Keratinocyte (primary cell): ENCODE results near the gene KCNQ1OT1. TPM values are rescaled to one million over a fixed set of nuclear protein-coding genes. Genes with fewer than 3 reads are reported as not detected.

Experiments
- DNase-seq: peaks from one replicate; pipeline ENCODE4 v3.0.0-alpha.2; 2011; ENCODE audit warnings: low read depth, missing footprints, low spot score
- FAIRE-seq: peaks from 2 replicates; lab custom pipeline; 2011; peaks lifted over from hg19 to GRCh38; lab: Jason Lieb, UNC
- H2AFZ ChIP-seq: 2 replicates; pipeline ENCODE4 v1.6.0; 2012; ENCODE audit warnings: low read length, control low read depth, inconsistent platforms; ENCODE audit not compliant: control insufficient read depth
- H3K27ac ChIP-seq: 2 replicates; pipeline ENCODE4 v1.5.1; 2011; ENCODE audit warnings: low read length; ENCODE audit not compliant: control insufficient read depth, insufficient read depth
- H3K27me3 ChIP-seq: 3 replicates; pipeline ENCODE4 v1.6.0; 2011; ENCODE audit warnings: low read length; ENCODE audit not compliant: control insufficient read depth, insufficient read depth; ENCODE audit errors: extremely low read depth
- H3K36me3 ChIP-seq, 2 experiments: 2 replicates in 1 of 2; 3 replicates in 1 of 2; pipeline ENCODE4 v1.5.1; 2011; ENCODE audit warnings: low read length in 2 of 2, mild to moderate bottlenecking in 1 of 2; ENCODE audit not compliant: control insufficient read depth in 2 of 2, insufficient read depth in 2 of 2; ENCODE audit errors: extremely low read depth in 1 of 2
- H3K4me1 ChIP-seq: 3 replicates; pipeline ENCODE4 v1.5.1; 2011; ENCODE audit warnings: low read length; ENCODE audit not compliant: control insufficient read depth, insufficient read depth; ENCODE audit errors: extremely low read depth
- H3K4me2 ChIP-seq: 3 replicates; pipeline ENCODE4 v1.6.0; 2011; ENCODE audit warnings: low read depth, low read length; ENCODE audit not compliant: control insufficient read depth, insufficient read depth; ENCODE audit errors: extremely low read depth
- H3K4me3 ChIP-seq, 3 experiments: fragments of 200-600 bp in 1 of 3; sonication (generic) in 1 of 3; 2 replicates in 2 of 3; 3 replicates in 1 of 3; pipeline ENCODE4 v1.5.1; 2011 to 2016; ENCODE audit warnings: low read length in 3 of 3, mild to moderate bottlenecking in 3 of 3, control low read depth in 2 of 3, inconsistent platforms in 1 of 3, low read depth in 1 of 3, mixed read lengths in 1 of 3, mixed run types in 1 of 3, moderate library complexity in 1 of 3; ENCODE audit not compliant: control insufficient read depth in 2 of 3, insufficient read depth in 2 of 3; ENCODE audit errors: extremely low read depth in 1 of 3
- H3K79me2 ChIP-seq: 2 replicates; pipeline ENCODE4 v1.6.0; 2012; ENCODE audit warnings: low read length; ENCODE audit not compliant: control insufficient read depth, insufficient read depth
- H3K9ac ChIP-seq: 3 replicates; pipeline ENCODE4 v1.6.0; 2011; ENCODE audit warnings: low read length; ENCODE audit not compliant: control insufficient read depth, insufficient read depth; ENCODE audit errors: extremely low read depth
- H3K9me1 ChIP-seq: 3 replicates; pipeline ENCODE4 v1.6.0; 2011; ENCODE audit warnings: low read length; ENCODE audit not compliant: control insufficient read depth, insufficient read depth; ENCODE audit errors: extremely low read depth
- H3K9me3 ChIP-seq: 2 replicates; pipeline ENCODE4 v1.5.1; 2012; ENCODE audit warnings: low read depth, low read length; ENCODE audit not compliant: control insufficient read depth
- H4K20me1 ChIP-seq: 3 replicates; pipeline ENCODE4 v1.6.0; 2011; ENCODE audit warnings: low read length; ENCODE audit not compliant: control insufficient read depth, insufficient read depth; ENCODE audit errors: extremely low read depth
- CTCF ChIP-seq, 3 experiments: IDR thresholded peaks in 1 of 3; conservative IDR thresholded peaks in 1 of 3; optimal IDR thresholded peaks in 1 of 3; 2 replicates in 2 of 3; 3 replicates in 1 of 3; pipeline versions ENCODE3 to v1.5.1; 2011; ENCODE audit warnings: low read length in 3 of 3, mild to moderate bottlenecking in 3 of 3, moderate library complexity in 2 of 3, control low read depth in 1 of 3, inconsistent platforms in 1 of 3; ENCODE audit not compliant: insufficient read depth in 2 of 3; ENCODE audit errors: extremely low read depth in 1 of 3
- EZH2 ChIP-seq: IDR thresholded peaks from one replicate; pipeline ENCODE4 v1.6.1; 2012; ENCODE audit warnings: inconsistent platforms, mild to moderate bottlenecking, low read length, moderate library complexity
- dilution Hi-C: fragments of 300-500 bp; cut with MboI; formaldehyde crosslinking; loops from one replicate; pipeline ENCODE4 v1.7.0; 2020; ENCODE audit warnings: low sequenced_read_pairs; ENCODE audit not compliant: extremely low pct_ligation_motif_present
- polyA plus RNA-seq, 5 experiments: library from polyadenylated mRNA; depleted of rRNA in 3 of 5; stranded (reverse) in 3 of 5; stranded (forward) in 1 of 5; unstranded in 1 of 5; fragments of >200 nt; gene quantifications; 1 replicate in 1 of 5; 2 replicates in 3 of 5; 3 replicates in 1 of 5; pipeline versions ENCODE4 v1.2.1 to v1.2.3, GENCODE V29; 2011 to 2012; ENCODE audit warnings: missing spikeins in 2 of 5, low read depth in 1 of 5, low replicate concordance in 1 of 5

The KCNQ1OT1 gene
- polyA plus RNA-seq, 1 donor (not counting 4 experiments of a cell fraction or from before 2014, with no cell fraction given): 0.07 TPM

DNA sequence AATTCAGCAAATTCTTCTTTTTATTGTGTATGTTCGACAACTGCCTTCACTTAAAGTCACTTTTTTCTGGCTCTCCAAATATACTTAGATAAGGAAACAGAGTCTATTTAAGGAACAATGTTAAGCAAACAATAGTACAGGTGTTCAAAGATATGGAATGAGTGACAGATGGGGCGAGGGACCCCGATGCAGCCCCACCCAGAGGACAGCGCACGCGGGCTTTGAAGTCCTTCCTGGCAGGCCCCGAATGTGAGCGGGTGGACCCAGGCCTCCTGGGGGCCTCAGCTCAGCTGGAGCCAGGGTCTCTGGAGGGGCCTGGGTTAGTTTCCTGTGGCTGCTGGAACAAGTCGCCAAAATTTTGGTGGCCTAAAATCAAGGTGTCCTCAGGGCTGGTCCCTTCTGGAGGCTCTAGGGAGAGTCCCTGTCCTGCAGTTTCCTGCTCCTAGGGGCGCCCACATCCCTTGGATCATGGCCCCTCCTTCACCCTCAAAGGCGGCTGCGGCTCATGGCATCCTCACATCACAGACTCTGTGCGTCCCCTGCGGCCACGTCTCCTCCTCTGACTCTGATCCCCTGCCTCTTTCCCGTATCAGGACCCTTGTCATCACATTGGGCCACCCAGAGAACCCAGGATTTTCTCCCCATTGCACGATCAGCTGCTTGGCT, 40.6 kb upstream of the KCNQ1OT1 start:
- Histone ChIP-seq H3K79me2 (no peaks in the 10 kb centered on the region), H3K9me3 (no peaks in the 10 kb centered on the region), H3K4me1 (no peaks in the 10 kb centered on the region), H3K9me1 (no peaks in the 10 kb centered on the region), H4K20me1 (no peaks in the 10 kb centered on the region), H3K27ac (no peak overlapping the region), H3K27me3 (no peaks in the 10 kb centered on the region), H3K9ac (no peak overlapping the region), H2AFZ (no peak overlapping the region), H3K36me3 (no peaks in the 10 kb centered on the region), H3K4me3 (no peak overlapping the region), H3K4me2 (no peak overlapping the region)
- TF ChIP-seq EZH2: no peak
- no peak for TF ChIP-seq CTCF (optimal IDR thresholded peaks at IDR 0.05 in 1 of 3, IDR thresholded peaks at IDR 0.05 in 1 of 3, conservative IDR thresholded peaks at IDR 0.05 in 1 of 3; ENCODE audit: extremely low read depth in 1 of 3, insufficient read depth in 2 of 3, low read length in 3 of 3)
- no peak for DNase-seq
- FAIRE-seq: no peak
- dilution Hi-C loops: no loop called here

- no peak overlapping the region for H3K4me3 ChIP-seq
- no peaks in the 10 kb centered on the region for H4K20me1 ChIP-seq
- H3K4me2 ChIP-seq: no peak overlapping the region
- FAIRE-seq: no peak
- H3K36me3 ChIP-seq: no peaks in the 10 kb centered on the region
- dilution Hi-C loops: no loop called here
- H3K4me1 ChIP-seq: no peaks in the 10 kb centered on the region
- H3K27ac ChIP-seq: no peak overlapping the region
- no peaks in the 10 kb centered on the region for H3K9me1 ChIP-seq
- H3K9ac ChIP-seq: no peak overlapping the region
- H3K79me2 ChIP-seq: no peaks in the 10 kb centered on the region
- H2AFZ ChIP-seq: no peak overlapping the region
- no peaks in the 10 kb centered on the region for H3K27me3 ChIP-seq
- DNase-seq: no peak
- no peak for TF ChIP-seq EZH2
- no peak for TF ChIP-seq CTCF (optimal IDR thresholded peaks at IDR 0.05 in 1 of 3, IDR thresholded peaks at IDR 0.05 in 1 of 3, conservative IDR thresholded peaks at IDR 0.05 in 1 of 3; ENCODE audit: extremely low read depth in 1 of 3, insufficient read depth in 2 of 3, low read length in 3 of 3)
- H3K9me3 ChIP-seq: no peaks in the 10 kb centered on the region
Measured at GRCh38 chr11:2739531-2740274, 39.9 kb upstream of the KCNQ1OT1 start.
